Measurements from ENCODE around the gene VWA3B. TPM values are rescaled to one million over a fixed set of nuclear protein-coding genes. Genes with fewer than 3 reads are reported as not detected.
A peak's percentile ranks its signal among the peaks of the same experiment; 100 is the strongest.

VWA3B gene
- total RNA-seq, 4 donors from 2014 or later, result 0.12 to 2.5 TPM; not detected in 2

DNA sequence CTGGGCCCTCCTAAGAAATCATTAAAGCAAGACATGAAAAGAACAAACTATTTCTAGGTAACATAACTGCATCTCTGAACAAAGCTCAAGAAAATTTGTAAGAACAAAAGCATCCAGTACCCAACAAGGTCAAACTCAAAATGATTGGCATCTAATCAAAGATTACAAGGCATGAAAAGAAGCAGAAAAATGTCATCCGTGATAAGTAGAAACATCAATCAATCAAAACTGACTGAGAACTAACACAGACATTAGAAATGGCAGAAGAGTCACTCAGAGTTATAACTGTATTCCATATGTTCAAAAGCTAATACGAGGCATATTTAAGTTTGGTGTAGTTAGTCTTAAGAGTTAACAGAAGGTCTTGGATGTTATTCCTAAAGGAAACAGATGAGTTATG is 80.9 kb downstream of the VWA3B start:
- WGBS, 2 donors, result 67 to 77% methylated on average over 2 of the region's 2 CpGs
- H3K4me3 ChIP-seq (ENCODE audit: low read depth, poor library complexity, severe bottlenecking), result no peak overlapping the region
- TF ChIP-seq, protein P1, sequence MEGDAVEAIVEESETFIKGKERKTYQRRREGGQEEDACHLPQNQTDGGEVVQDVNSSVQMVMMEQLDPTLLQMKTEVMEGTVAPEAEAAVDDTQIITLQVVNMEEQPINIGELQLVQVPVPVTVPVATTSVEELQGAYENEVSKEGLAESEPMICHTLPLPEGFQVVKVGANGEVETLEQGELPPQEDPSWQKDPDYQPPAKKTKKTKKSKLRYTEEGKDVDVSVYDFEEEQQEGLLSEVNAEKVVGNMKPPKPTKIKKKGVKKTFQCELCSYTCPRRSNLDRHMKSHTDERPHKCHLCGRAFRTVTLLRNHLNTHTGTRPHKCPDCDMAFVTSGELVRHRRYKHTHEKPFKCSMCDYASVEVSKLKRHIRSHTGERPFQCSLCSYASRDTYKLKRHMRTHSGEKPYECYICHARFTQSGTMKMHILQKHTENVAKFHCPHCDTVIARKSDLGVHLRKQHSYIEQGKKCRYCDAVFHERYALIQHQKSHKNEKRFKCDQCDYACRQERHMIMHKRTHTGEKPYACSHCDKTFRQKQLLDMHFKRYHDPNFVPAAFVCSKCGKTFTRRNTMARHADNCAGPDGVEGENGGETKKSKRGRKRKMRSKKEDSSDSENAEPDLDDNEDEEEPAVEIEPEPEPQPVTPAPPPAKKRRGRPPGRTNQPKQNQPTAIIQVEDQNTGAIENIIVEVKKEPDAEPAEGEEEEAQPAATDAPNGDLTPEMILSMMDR (IDR thresholded peaks at IDR 0.05), result no peak
- TF ChIP-seq POLR2A (IDR thresholded peaks at IDR 0.05), result no peak
- no peak for DNase-seq (ENCODE audit: low spot score in 2 of 2)
- intact Hi-C loops (cut with DNase I; ENCODE audit: low total_unique reads), result no loop called here

- no peak for DNase-seq (ENCODE audit: low spot score in 2 of 2)
- 75 to 76% methylated on average over 3 of the region's 3 CpGs for WGBS, 2 donors
- H3K4me3 ChIP-seq (ENCODE audit: low read depth, poor library complexity, severe bottlenecking), result no peak overlapping the region
- TF ChIP-seq, protein P1 (IDR thresholded peaks at IDR 0.05), result no peak
- TF ChIP-seq POLR2A (IDR thresholded peaks at IDR 0.05), result no peak
- intact Hi-C loops (cut with DNase I; ENCODE audit: low total_unique reads), result no loop called here
Measured at GRCh38 chr2:98170076-98170475, 83.1 kb downstream of the VWA3B start.

DNA sequence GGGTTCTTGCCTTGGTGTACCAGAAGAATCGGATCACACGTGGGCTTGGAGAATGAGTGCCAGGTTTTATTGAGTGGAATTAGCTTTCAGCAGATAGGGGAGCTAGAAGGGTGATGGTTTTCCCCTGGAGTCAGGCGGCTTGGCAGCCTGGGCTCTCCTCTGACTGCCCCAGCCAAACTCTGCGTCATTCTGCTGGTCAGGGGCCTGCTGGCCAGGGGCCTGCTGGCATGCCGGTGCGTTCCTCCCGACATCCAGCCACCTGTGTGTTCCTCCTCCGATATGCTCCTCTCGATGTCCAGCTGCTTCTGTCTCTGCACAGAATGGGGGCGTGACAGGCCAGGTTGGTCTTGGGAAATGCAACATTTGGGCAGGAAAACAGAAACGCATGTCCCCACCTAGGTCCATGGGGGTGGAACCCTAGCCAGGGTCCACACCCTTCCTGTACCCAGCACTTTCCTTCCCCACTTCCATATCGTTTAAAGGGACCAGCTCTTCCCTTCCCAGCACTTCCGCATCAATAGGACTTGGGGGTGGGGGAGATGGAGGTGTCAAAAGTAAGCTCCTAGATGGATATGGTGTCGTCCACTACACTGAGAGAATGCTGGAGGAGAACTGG is 85.3 kb downstream of the VWA3B start:
- intact Hi-C loops (cut with DNase I; ENCODE audit: low total_unique reads), result no loop called here
- 89 to 90% methylated on average over 14 of the region's 14 CpGs for WGBS, 2 donors
- no peak overlapping the region for H3K4me3 ChIP-seq (ENCODE audit: low read depth, poor library complexity, severe bottlenecking)
- TF ChIP-seq POLR2A (IDR thresholded peaks at IDR 0.05), result no peak
- TF ChIP-seq, protein P1 (IDR thresholded peaks at IDR 0.05), result no peak
- peak in 1 of 2 donors; percentile 57 for DNase-seq (ENCODE audit: low spot score in 2 of 2)

DNA sequence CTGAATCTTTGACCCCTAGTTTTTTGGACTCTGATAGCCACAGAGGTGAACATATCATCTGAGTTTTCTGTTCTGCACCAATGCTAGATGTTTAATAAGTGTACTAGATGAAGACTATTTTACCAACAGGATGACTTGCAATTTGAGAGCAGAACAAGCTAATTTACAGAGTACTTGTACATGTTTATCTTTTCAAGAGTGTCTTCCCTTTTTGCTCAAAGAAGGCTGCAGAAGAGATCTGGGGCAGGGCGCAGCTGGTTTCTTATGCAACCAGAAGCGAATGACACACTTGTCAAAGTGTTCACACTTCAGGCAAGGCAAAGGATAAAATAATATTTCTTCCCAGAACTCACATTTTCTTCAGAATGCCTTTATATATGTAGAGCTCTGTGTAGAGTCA is 86.0 kb downstream of the VWA3B start:
- H3K4me3 ChIP-seq (ENCODE audit: low read depth, poor library complexity, severe bottlenecking), result no peak overlapping the region
- TF ChIP-seq POLR2A (IDR thresholded peaks at IDR 0.05), result no peak
- TF ChIP-seq, protein P1 (IDR thresholded peaks at IDR 0.05), result no peak
- no peak for DNase-seq (ENCODE audit: low spot score in 2 of 2)
- intact Hi-C loops (cut with DNase I; ENCODE audit: low total_unique reads), result no loop called here
- 84 to 86% methylated on average over 2 of the region's 2 CpGs for WGBS, 2 donors

GRCh38 chr2:98175811-98176210 is 88.8 kb downstream of the VWA3B start:
- TF ChIP-seq POLR2A (IDR thresholded peaks at IDR 0.05), result no peak
- TF ChIP-seq, protein P1 (IDR thresholded peaks at IDR 0.05), result no peak
- 40 to 50% methylated on average over 6 of the region's 6 CpGs for WGBS, 2 donors
- no peak overlapping the region for H3K4me3 ChIP-seq (ENCODE audit: low read depth, poor library complexity, severe bottlenecking)
- intact Hi-C loops (cut with DNase I; ENCODE audit: low total_unique reads), result no loop called here
- DNase-seq (ENCODE audit: low spot score in 2 of 2), result no peak

GRCh38 chr2:98177286-98177685 is 90.3 kb downstream of the VWA3B start:
- TF ChIP-seq POLR2A (IDR thresholded peaks at IDR 0.05), result no peak
- TF ChIP-seq, protein P1 (IDR thresholded peaks at IDR 0.05), result no peak
- DNase-seq (ENCODE audit: low spot score in 2 of 2), result no peak
- intact Hi-C loops (cut with DNase I; ENCODE audit: low total_unique reads), result no loop called here
- WGBS, 2 donors, result 55% methylated on average over 2 of the region's 2 CpGs
- H3K4me3 ChIP-seq (ENCODE audit: low read depth, poor library complexity, severe bottlenecking), result no peak overlapping the region
